Activated CD8-positive, alpha-beta memory T cell treated with anti-CD3 and anti-CD28 coated beads, Interleukin-2, amount 50 U/mL, for 4 hours (primary cell): ENCODE results near the gene IRX2.

Experiments
- DNase-seq: peaks from one replicate; pipeline ENCODE4 v3.0.0-alpha.2; 2020

IRX2 gene

GRCh38 chr5:2740051-2740875 is 11.2 kb downstream of the IRX2 start:
- no peak for DNase-seq

DNA sequence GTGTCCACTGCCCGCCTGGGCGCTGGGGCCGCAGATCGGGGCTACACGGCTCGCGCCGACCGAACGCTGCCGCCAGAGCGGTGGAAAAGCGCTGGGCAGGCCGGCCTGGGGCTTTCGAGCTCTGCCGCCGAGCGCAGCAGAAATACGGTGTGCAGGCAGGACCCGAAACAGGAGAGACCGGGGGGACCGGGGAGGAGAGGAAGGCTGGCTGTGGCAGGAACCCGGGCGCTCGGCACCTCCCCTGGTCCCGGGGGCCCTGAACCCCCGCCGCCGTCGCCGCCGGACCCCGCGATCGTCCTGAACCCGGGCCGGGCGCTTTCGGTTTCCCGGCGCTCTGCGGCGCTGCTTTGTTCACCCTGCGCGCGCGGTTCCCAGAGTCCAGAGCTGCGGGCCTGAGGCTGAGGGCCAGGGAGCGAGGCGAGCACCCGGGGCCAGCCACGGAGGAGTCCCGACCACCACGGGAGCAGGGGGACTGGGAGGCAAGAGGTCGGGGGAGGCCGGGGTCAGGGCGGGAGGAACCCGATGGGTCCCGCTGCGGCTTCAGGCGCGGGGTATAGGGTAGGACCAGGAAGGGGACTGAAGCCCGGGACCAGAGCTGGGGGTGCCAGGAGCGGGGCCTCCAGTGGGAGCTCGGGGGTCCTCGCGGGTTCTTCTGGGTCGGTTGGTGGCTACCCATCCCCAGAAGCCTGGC is 12.0 kb downstream of the IRX2 start:
- no peak for DNase-seq

DNA sequence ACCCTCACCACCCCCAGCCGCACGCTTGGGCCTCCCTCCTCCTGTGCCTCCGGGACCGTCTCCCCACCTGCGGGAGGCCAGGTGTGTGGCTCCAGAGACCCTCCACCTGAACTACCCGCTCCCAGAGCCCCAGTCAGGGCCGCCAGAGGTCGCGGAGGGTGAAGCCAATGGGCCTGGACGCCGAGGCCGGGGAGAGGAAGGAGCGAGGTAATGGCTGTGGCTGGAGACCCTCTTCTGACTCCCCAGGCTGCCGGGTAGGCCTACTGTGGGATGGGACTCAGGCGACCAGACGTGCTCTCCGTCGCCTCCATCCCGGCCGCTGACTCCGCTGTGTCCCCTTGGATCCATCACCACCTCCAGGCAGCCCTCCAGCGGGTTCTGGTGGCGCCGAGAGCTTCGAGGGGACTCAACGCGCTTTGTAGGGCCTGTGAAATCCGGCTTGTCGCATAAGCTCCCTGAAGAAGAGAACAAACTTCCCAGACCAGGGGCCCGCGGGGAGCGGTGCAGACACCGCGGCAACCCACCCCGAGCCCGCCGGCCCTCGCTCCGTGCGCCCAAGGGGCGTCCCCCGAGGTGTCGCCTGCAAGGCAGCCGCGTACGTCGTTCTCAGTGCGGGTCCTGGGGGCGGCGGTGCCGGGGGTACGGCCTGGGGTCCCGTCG is 12.6 kb downstream of the IRX2 start:
- no peak for DNase-seq

DNA sequence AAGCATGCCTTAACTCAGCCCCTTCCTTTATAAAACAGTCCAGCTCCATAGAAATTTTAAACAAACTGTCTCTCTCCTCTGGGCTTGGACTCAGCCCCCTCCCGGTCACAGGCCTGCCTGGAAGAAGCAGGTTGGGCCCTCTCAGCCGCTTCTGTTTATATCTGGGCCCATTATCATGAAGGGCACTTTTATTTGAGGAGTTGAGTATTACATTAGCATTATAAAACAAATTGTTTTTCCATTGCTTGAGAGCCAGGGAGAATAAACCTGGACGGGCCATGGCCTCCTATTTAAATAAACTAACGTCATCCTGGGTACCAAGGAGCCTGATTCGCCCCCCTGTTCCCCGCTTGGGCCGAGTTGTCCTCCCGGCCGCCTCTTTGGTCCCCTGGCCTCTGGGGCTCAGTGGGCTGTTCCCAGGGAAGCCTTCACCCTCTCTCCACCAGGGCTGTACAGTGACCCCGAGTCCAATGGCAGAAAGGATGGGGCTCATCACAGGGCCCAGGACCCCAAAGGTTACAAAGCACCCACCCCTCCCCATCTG is 13.2 kb downstream of the IRX2 start:
- DNase-seq, result no peak

DNA sequence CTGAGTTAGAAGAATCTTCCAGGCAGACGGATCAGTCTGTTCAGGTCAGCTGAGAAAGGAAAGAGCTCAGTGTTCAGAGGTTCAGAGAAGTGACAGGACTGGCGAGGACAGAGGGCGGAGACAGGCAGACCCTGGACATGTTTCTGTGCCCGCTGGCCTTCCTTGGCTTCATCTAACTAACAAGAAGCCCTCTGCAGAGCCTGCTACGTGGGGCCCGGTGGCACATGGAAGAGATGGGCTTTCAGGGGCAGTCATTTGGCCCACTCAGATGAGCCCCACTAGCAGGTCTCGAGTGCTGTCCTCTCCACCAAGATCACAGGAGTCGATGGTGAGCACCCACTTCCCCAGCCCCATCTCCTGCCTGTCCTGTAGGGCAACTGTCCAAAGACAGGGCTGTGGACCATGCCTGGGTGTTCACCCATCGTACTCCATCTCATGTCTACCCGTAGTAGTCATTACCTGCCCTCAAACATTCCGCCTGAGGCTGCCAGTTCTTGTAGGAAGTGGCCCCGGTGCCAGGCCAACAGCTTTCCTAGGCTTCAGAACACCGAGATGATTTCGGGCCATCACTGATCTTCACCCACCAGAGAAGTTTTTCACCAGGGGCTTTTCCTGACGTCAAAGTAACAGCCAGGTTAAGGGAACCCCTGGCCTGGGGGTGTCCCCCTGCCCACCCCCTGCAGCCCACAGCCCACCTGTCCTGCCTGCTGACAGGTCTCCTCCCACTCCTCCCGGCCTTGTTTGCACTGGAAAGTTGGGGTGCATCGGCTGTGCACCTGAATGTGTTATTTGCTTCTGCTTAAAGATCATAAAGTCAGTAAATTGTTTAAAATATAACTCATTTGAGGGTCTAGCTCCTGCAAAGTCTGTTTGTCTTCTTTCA is 14.0 kb downstream of the IRX2 start:
- DNase-seq, result no peak

DNA sequence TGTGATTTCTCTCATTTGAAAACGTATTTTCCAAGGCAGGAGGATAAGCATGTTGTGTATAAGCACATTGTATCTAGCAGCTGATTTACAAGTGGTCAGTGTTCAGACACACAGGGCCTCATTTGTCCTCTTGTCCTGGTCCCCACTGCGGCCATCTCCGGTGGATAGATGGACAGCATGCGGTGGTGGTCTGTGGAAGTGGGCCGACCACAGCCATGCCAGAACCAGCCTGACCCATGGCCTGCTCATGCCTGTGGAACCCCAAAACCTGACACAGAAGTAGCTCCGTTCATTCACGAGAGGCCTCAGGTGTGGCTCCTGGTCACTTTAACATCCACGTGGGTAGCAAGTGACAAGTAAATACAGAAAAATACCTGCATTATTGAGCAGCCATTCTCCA is 14.6 kb downstream of the IRX2 start:
- no peak for DNase-seq

DNA sequence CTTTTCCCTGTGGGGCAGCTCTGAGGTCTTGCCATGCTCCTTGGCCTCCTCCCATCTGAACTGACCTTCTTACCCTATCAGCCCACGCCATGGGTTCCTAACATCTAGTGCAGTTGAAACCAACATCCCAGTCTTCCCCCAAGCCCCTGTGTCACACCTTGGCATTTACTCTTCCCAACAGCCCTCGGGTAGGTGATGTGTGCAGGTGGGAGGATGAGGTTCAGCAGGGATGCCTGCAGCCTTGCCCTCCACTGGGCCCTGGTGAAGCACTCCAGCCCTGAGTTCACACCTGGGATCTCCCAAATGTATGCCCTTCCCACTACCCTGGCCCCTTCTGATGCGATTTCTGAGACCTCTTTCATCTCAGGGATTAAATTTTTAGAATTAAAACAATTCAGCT is 15.5 kb downstream of the IRX2 start:
- no peak for DNase-seq

DNA sequence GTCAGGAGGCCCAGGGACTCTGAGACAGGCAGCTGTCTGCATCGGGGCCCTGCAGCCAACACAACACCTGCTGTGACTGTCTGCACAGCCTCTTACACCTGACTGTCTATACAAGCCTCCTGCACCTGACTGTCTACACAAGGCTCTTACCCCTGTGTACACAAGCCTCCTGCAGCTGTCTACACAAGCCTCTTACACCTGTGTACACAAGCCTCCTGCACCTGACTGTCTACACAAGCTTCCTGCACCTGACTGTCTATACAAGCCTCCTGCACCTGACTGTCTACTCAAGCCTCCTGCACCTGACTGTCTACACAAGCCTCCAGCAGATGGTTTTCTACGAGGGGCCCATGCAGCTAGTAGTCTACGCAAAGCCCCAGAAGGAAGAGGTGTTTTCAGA is 18.6 kb downstream of the IRX2 start:
- no peak for DNase-seq

DNA sequence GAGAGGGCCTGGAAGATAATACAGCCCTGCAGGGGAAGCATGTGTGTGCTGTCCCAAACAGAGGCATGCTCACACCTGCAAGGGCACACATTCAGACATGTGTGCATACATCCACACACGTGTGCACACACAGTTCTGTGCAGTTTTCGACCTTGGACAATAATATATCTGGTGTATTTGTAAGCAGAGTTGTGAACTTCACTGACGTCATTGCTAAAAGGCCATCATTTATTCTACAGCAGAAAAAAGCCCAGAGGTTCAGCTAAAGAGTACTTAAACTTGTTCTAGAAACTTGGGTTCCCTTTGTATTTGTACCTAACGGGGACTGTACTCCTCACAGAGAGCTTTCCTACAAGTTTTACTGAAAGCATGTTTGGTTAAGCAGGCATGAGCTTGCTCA is 19.5 kb downstream of the IRX2 start:
- DNase-seq, result no peak

DNA sequence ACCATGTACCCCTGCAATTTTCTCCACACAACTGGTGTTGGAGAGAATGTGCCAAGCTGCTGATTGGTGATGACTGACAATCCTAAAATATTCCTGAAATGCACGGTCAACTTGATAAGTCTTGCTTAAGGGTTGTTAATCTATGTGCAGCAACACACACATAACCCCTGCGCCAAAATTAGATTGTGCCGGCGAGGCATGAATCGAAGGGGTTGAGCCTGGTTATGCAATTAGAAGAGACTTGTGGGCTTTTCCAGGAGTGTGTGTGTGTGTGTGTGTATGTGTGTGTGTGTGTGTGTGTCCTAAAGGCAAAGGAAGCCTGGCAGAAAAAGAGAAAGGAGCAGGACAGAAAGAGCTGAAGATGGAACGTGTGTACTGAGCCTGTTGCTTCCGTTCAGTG is 22.3 kb downstream of the IRX2 start:
- no peak for DNase-seq

GRCh38 chr5:2727550-2727949 is 23.9 kb downstream of the IRX2 start:
- no peak for DNase-seq

DNA sequence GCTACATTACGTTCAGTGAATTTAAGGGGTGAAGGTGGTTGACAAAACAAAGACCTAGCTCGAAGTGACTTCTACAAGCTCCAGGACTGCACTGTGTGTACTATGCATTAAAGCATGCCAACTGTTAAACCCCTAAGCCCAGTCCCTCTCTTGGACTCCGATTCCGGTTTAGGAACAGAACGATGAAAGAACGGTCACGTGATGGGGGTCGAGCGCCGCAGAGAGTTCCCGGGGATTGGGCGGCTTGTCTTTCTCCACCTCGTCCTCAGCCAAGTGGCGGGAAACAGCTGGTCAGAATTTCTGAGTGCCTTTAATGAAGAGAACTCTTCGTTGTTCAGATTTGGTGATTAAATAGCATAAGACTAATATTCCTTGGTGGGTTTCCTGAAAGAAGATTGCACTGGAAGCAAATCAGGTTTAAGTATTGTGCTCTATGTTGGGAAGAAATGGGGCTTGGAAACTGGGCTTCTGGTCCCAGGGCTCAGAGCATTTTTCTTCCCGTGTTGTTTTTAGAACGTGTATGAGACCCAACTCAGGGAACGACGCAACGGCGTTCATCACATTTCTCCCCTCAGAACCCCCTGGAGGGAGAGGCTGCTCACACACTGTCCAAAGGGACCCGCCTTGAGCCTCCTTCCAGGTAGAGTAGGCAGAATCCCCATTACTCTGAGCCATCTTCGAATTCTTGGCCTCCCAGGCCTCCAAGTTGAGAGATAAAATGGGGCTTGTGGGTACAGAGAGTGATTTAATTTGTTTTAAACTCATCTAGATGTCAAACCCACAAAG is 25.3 kb downstream of the IRX2 start:
- DNase-seq, result no peak

GRCh38 chr5:2724831-2725230 is 26.6 kb downstream of the IRX2 start:
- DNase-seq, result no peak

DNA sequence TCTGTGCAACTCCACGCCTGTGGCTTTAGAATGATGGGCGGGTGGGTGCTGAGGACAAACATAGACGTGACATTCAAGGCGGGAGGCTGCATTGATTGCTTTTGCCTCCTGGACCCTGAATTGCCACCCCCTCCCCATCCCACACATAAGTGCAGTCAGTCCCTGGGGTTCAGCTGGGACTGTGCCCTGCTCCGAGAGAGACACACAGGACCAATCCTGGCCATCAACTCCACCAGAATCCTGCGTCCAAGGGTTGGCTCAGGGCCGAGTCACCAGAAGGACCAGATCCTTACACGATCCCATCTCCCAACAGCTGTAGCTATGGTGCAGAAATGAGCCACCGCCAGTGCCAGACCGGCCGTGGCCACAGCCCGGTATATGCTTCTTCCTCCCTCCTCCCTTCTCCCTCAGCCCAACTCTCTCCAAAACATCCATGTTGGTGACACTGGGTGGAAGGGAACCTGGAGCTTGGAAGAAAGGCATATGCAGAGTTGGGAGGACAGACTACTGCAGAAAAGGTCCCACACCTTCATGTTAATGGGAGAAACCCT is 27.4 kb downstream of the IRX2 start:
- DNase-seq, result no peak

- no peak for DNase-seq
Observed at GRCh38 chr5:2722901-2723300, 28.6 kb downstream of the IRX2 start.

DNA sequence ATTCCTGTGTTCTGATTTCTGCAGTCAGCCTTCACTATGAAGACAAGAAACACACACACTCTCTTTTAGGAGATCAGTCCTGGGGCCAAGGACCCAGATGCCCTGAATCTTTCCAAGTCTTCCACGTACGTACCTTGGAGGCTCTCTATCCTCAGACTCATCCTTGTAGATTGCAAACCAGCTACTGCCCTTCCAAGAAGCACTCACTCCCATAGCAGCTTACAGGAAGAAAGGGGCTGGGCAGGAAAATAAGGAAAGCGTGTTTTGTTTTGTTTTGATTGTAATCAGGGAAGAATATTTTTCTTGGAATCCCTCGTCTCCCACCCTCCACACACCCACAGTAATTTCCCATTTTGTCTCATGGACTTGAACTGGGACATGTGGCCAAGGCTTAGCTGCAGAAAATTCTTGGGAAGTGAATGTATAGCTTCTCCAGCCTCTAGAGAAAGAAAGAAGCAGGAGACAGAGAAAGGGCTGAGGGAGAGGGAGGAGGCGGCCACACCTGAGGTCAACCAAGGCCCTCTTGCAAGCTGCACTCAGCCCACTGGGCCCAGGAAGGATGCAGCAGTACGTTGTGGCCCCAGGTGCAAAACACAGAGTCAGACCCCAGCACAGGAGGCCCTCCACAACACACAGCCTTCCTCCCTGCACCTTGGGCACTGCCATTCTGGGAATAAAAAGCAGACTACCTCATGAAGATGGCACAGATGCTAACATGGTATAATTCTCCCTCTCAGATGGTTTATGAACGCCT is 29.9 kb downstream of the IRX2 start:
- no peak for DNase-seq

DNA sequence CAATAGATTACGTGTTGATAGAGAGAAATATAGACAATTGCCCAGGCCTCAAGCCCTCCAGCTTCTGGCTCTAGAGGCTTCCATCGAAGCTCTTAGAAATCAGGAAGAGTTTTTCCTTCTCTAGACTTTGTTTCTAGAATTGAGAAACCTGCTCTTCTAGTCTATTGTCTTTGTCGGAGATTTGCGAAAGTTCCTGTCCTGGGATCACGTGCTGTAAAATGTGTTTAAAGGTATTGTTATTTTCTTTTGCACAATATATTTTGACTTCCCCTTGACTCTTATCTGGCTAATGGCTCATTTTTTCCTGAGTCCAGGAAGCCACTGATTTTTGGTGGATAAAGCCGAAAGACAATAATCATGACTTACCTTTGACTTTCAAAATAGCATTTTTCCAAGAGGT is 32.1 kb downstream of the IRX2 start:
- DNase-seq, result no peak

- no peak for DNase-seq
Observed at GRCh38 chr5:2718115-2718514, 33.4 kb downstream of the IRX2 start.

- DNase-seq, result no peak
Observed at GRCh38 chr5:2715856-2716255, 35.6 kb downstream of the IRX2 start.

GRCh38 chr5:2714805-2715204 is 36.7 kb downstream of the IRX2 start:
- DNase-seq, result no peak

DNA sequence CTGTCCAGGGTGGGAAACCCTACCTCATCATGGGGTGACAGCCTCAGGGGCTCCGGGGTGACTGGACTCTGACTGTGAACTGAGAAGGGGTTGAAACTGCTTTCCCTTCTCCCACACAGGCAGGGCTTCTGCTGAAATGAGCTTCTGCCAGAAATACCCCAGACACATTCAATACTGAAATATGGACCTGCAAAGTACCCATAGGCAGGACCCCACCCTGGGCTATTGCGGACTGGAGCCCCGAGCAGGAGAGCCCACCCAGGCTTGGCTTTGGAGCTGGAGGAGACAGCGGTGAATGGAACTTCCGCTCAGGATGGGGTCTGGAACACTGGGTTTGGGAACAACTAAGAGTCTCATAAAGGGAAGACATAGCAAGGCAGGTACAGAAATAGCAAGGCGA is 37.5 kb downstream of the IRX2 start:
- DNase-seq, result no peak
